ENCODE data around the gene FNBP1L.

DNA sequence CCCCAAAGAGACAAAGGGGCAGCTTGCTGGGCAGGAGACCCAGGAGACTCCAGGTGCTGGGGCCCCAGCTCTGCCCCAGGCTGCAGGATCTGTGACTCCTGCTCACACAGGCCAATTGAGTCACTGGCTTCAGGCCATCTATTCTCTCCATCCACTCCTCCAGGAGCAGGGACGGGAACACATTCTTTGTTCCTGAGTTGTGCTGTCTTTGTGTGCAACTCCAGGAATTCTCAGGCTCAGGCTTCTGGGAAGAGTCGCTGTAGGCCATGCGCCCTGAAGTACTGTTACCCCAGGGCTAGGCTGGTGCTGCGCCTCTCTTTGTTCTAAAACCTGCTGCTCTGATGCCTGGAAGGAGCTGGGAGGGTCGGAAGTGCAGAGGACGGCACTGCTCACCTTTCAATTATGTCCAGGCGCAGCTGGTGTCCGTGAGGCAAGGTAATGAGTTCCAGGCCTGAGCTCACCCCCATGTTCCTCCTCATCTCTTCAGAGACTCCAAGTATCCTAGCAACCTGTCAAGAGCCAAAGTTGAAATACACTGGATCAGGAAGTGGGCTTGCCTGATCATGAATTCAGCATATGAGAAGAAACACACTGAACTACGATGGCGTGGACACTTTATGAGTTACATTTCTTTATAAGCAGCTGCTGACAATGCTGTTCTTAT is 127.8 kb downstream of the FNBP1L start:
- TF ChIP-seq, protein P1, sequence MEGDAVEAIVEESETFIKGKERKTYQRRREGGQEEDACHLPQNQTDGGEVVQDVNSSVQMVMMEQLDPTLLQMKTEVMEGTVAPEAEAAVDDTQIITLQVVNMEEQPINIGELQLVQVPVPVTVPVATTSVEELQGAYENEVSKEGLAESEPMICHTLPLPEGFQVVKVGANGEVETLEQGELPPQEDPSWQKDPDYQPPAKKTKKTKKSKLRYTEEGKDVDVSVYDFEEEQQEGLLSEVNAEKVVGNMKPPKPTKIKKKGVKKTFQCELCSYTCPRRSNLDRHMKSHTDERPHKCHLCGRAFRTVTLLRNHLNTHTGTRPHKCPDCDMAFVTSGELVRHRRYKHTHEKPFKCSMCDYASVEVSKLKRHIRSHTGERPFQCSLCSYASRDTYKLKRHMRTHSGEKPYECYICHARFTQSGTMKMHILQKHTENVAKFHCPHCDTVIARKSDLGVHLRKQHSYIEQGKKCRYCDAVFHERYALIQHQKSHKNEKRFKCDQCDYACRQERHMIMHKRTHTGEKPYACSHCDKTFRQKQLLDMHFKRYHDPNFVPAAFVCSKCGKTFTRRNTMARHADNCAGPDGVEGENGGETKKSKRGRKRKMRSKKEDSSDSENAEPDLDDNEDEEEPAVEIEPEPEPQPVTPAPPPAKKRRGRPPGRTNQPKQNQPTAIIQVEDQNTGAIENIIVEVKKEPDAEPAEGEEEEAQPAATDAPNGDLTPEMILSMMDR (conservative IDR thresholded peaks at IDR 0.05): no peak
- TF ChIP-seq ZFX (IDR thresholded peaks at IDR 0.05): no peak

Data from C4-2B (cell line).